IMR-90 (cell line): Measurements from ENCODE around the gene MAS1. TPM values are rescaled to one million over a fixed set of nuclear protein-coding genes. Genes with fewer than 3 reads are reported as not detected.

Experiments
- ATAC-seq: fragments of 200-7000 bp; cut with Tn5 transposase; 2 replicates; pipeline ENCODE4 v1.9.1; 2020; ENCODE audit warnings: low read depth, mild to moderate bottlenecking, moderate library complexity
- BruUV-seq: library from RNA; stranded (reverse); fragments of 400-500 nt; replicated peaks from 2 replicates; lab custom pipeline; 2021; lab: Mats Ljungman, UMichigan
- CTCF ChIA-PET: fragments of 300-600 bp; formaldehyde crosslinking; extraction: SDS; loops from one replicate; lab custom pipeline; 2021; ENCODE audit warnings: antibody characterized with exemption; lab: Yijun Ruan, JAX
- POLR2A ChIA-PET: fragments of 300-600 bp; sonication (Branson Sonifier 250); formaldehyde crosslinking; loops from one replicate; lab custom pipeline; 2022; ENCODE audit warnings: antibody characterized with exemption; ENCODE audit not compliant: unreplicated experiment; lab: Charles Lee
- DNase-seq: peaks from one replicate; pipeline ENCODE4 v3.0.0; 2013
- H2AFZ ChIP-seq: replicated peaks from 2 replicates; pipeline ENCODE3; 2013; ENCODE audit warnings: low read length, mild to moderate bottlenecking; ENCODE audit not compliant: poor library complexity
- H2AK5ac ChIP-seq: 2 replicates; pipeline ENCODE4 v1.6.1; 2013; ENCODE audit warnings: low read depth, low read length, inconsistent platforms
- H2AK9ac ChIP-seq: replicated peaks from 2 replicates; pipeline ENCODE3; 2013; ENCODE audit warnings: mild to moderate bottlenecking, low read depth, low read length, moderate library complexity; ENCODE audit not compliant: poor library complexity
- H2BK120ac ChIP-seq: 2 replicates; pipeline ENCODE4 v1.6.1; 2013; ENCODE audit warnings: low read depth, low read length, inconsistent platforms
- H2BK15ac ChIP-seq: 3 replicates; pipeline ENCODE4 v1.6.1; 2013; ENCODE audit warnings: low read depth, low read length, inconsistent platforms
- H2BK20ac ChIP-seq: 2 replicates; pipeline ENCODE4 v1.6.1; 2013; ENCODE audit warnings: low read depth, mild to moderate bottlenecking, inconsistent platforms, low read length, moderate library complexity
- H2BK5ac ChIP-seq: 2 replicates; pipeline ENCODE4 v1.6.1; 2013; ENCODE audit warnings: mild to moderate bottlenecking, low read depth, low read length, inconsistent platforms; ENCODE audit not compliant: poor library complexity, severe bottlenecking
- H3K14ac ChIP-seq: replicated peaks from 2 replicates; pipeline ENCODE4 v1.6.1; 2013; ENCODE audit warnings: low read depth, low read length, inconsistent platforms
- H3K18ac ChIP-seq: 2 replicates; pipeline ENCODE4 v1.6.1; 2013; ENCODE audit warnings: low read depth, low read length, control low read depth
- H3K23ac ChIP-seq: 2 replicates; pipeline ENCODE4 v1.6.1; 2013; ENCODE audit warnings: low read depth, low read length, inconsistent platforms
- H3K27ac ChIP-seq: 2 replicates; pipeline ENCODE4 v1.5.1; 2013; ENCODE audit warnings: mild to moderate bottlenecking, control low read depth, low read length; ENCODE audit not compliant: insufficient read depth
- H3K27me3 ChIP-seq: 2 replicates; pipeline ENCODE4 v1.6.1; 2013; ENCODE audit warnings: low read length; ENCODE audit not compliant: control insufficient read depth, insufficient read depth
- H3K36me3 ChIP-seq: 2 replicates; pipeline ENCODE4 v1.6.1; 2013; ENCODE audit warnings: low read length, mixed read lengths; ENCODE audit not compliant: control insufficient read depth, insufficient read depth
- H3K4ac ChIP-seq: 2 replicates; pipeline ENCODE4 v1.6.1; 2013; ENCODE audit warnings: low read depth, low read length, inconsistent platforms
- H3K4me1 ChIP-seq: 2 replicates; pipeline ENCODE4 v1.6.1; 2013; ENCODE audit warnings: low read length, mixed read lengths; ENCODE audit not compliant: control insufficient read depth, insufficient read depth
- H3K4me2 ChIP-seq: 2 replicates; pipeline ENCODE4 v1.6.1; 2013; ENCODE audit warnings: low read depth, mild to moderate bottlenecking, control low read depth, low read length, moderate library complexity
- H3K4me3 ChIP-seq: 2 replicates; pipeline ENCODE4 v1.5.1; 2013; ENCODE audit warnings: low read depth, mild to moderate bottlenecking, control low read depth, low read length, moderate library complexity; ENCODE audit not compliant: insufficient read depth
- H3K56ac ChIP-seq: 2 replicates; pipeline ENCODE4 v1.6.1; 2013; ENCODE audit warnings: low read length, inconsistent platforms; ENCODE audit not compliant: insufficient read depth; ENCODE audit errors: extremely low read depth
- H3K79me1 ChIP-seq, 2 experiments: 2 replicates each; pipeline ENCODE4 v1.6.1; 2013; ENCODE audit warnings: low read length in 2 of 2, inconsistent platforms in 1 of 2, low read depth in 1 of 2
- H3K9ac ChIP-seq: 2 replicates; pipeline ENCODE4 v1.6.1; 2013; ENCODE audit warnings: low read depth, low read length, control low read depth
- H3K9me1 ChIP-seq: 2 replicates; pipeline ENCODE4 v1.6.1; 2013; ENCODE audit warnings: low read length, inconsistent platforms; ENCODE audit not compliant: insufficient read depth
- H3K9me3 ChIP-seq: 2 replicates; pipeline ENCODE4 v1.6.1; 2013; ENCODE audit warnings: low read length; ENCODE audit not compliant: control insufficient read depth, insufficient read depth
- H4K20me1 ChIP-seq: 2 replicates; pipeline ENCODE4 v1.6.1; 2013; ENCODE audit warnings: low read length, inconsistent platforms; ENCODE audit not compliant: insufficient read depth
- H4K5ac ChIP-seq: 2 replicates; pipeline ENCODE4 v1.6.1; 2013; ENCODE audit warnings: mild to moderate bottlenecking, low read depth, low read length, control low read depth
- H4K8ac ChIP-seq, 2 experiments: 2 replicates each; pipeline ENCODE4 v1.6.1; 2013; ENCODE audit warnings: low read depth in 2 of 2, low read length in 2 of 2, control low read depth in 1 of 2, inconsistent platforms in 1 of 2
- H4K91ac ChIP-seq: 2 replicates; pipeline ENCODE4 v1.6.1; 2013; ENCODE audit warnings: low read depth, low read length, inconsistent platforms; ENCODE audit not compliant: insufficient read depth
- CHD1 ChIP-seq: IDR thresholded peaks from 2 replicates; pipeline ENCODE4 v1.6.1; 2012; ENCODE audit warnings: low read depth, low read length, improper control_type of control experiment
- CTCF ChIP-seq: conservative IDR thresholded peaks from 2 replicates; pipeline ENCODE4 v1.5.1; 2012; ENCODE audit warnings: mild to moderate bottlenecking, low read depth, low read length, improper control_type of control experiment
- MAFK ChIP-seq: IDR thresholded peaks from 2 replicates; pipeline ENCODE4 v1.6.1; 2012; ENCODE audit warnings: low read depth, low read length, improper control_type of control experiment
- MXI1 ChIP-seq: IDR thresholded peaks from 2 replicates; pipeline ENCODE4 v1.6.1; 2012; ENCODE audit warnings: low read depth, mild to moderate bottlenecking, low read length, moderate library complexity, borderline replicate concordance
- SMC3 ChIP-seq: fragments of 150-350 bp; IDR thresholded peaks from 2 replicates; pipeline ENCODE4 v1.6.1; 2016; ENCODE audit warnings: low read depth, mild to moderate bottlenecking, antibody characterized with exemption, low read length, moderate library complexity
- USF2 ChIP-seq: fragments of 150-350 bp; IDR thresholded peaks from 2 replicates; pipeline ENCODE4 v1.6.1; 2017; ENCODE audit warnings: mild to moderate bottlenecking, antibody characterized with exemption, low read length, low read depth
- WGBS, 2 experiments: methylation state at CpG; one replicate each; pipeline versions ENCODE4 v1.1.5 to v1.1.7; 2013; ENCODE audit warnings: missing lambda C conversion rate in 2 of 2; ENCODE audit not compliant: insufficient read length in 1 of 2; ENCODE audit errors: extremely low coverage in 2 of 2; 5-methylcytosine and 5-hydroxymethylcytosine counted together
- dilution Hi-C: fragments of 300-500 bp; cut with HindIII; formaldehyde crosslinking; loops from one replicate; pipeline ENCODE4 v1.14.3; 2018; ENCODE audit warnings: low sequenced_read_pairs; ENCODE audit not compliant: unreplicated experiment
- in situ Hi-C: fragments of 300-500 bp; cut with MboI; formaldehyde crosslinking; loops from 3 replicates; pipeline ENCODE4 v1.14.3; 2019; ENCODE audit warnings: low sequenced_read_pairs, inconsistent platforms, mixed read lengths
- intact Hi-C: fragments of 100-400 bp; cut with micrococcal nuclease; formaldehyde crosslinking; loops from 2 replicates; pipeline ENCODE4 v1.10.0; 2022
- polyA plus RNA-seq, 3 experiments: library from polyadenylated mRNA; depleted of rRNA; stranded (reverse); fragments of >200 nt; gene quantifications; 2 replicates each; pipeline ENCODE4 v1.2.3, GENCODE V29; 2012; ENCODE audit warnings: low replicate concordance in 1 of 3
- total RNA-seq: library from RNA; depleted of rRNA; stranded (reverse); fragments of >200 nt; gene quantifications from 2 replicates; pipeline ENCODE4 v1.2.3, GENCODE V29; 2012

The MAS1 gene
- total and polyA plus RNA-seq, 2 of the 4 experiments (the other 2 are of a cell fraction) = under 0.01 TPM; not detected in 1

GRCh38 chr6:159842035-159842434, 48.8 kb upstream of the MAS1 start:
- peak; percentile 60; the same call in 1 of the 2 replicates for ATAC-seq
- H2BK120ac ChIP-seq = no peak overlapping the region
- intact Hi-C loops = no loop called here
- H3K9me3 ChIP-seq = no peaks in the 10 kb centered on the region
- H4K8ac ChIP-seq = no peak overlapping the region
- H3K4me1 ChIP-seq = no peaks in the 10 kb centered on the region
- no peak overlapping the region for H4K91ac ChIP-seq
- no peak overlapping the region for H2AK9ac ChIP-seq
- no peak overlapping the region for H2BK5ac ChIP-seq
- no peak for TF ChIP-seq MXI1
- TF ChIP-seq CHD1 = no peak
- no peak for TF ChIP-seq MAFK
- TF ChIP-seq CTCF = peak; percentile 37
- no peak for TF ChIP-seq SMC3
- TF ChIP-seq USF2 = no peak
- CTCF ChIA-PET = no interaction called here
- H2BK20ac ChIP-seq = no peak overlapping the region
- 0 out of 2 replicates have a peak, but pooled peaks cover 4% of the 10 kb centered on the region for H3K9me1 ChIP-seq
- H3K23ac ChIP-seq = no peak overlapping the region
- no TSS peak for BruUV-seq
- no peaks in the 10 kb centered on the region for H4K20me1 ChIP-seq
- dilution Hi-C loops = no loop called here
- H2BK15ac ChIP-seq = no peak overlapping the region
- H4K5ac ChIP-seq = no peak overlapping the region
- H3K4me2 ChIP-seq = no peak overlapping the region
- no peak overlapping the region for H2AK5ac ChIP-seq
- DNase-seq = no peak
- 89% methylated on average over 1 of the region's 4 CpGs; no CpG with 5 or more reads in 1 of the 2 experiments for WGBS, 2 experiments
- no peak overlapping the region for H3K14ac ChIP-seq
- no peak overlapping the region for H3K56ac ChIP-seq
- H3K4ac ChIP-seq = no peak overlapping the region
- no peaks in the 10 kb centered on the region for H3K79me1 ChIP-seq
- no peaks in the 10 kb centered on the region; the same call in 1 of the 2 replicates for H3K27me3 ChIP-seq
- H3K27ac ChIP-seq = no peak overlapping the region
- in situ Hi-C loops = no loop called here
- H3K9ac ChIP-seq = no peak overlapping the region
- H3K36me3 ChIP-seq = no peaks in the 10 kb centered on the region
- POLR2A ChIA-PET = no interaction called here
- no peak overlapping the region for H3K4me3 ChIP-seq
- no peak overlapping the region for H2AFZ ChIP-seq
- H3K18ac ChIP-seq = no peak overlapping the region
